WI38 (cell line): ENCODE data around the gene PIANP.
"Not testable (repeated sequence)": the region's sequence is repeated elsewhere in the genome, so short reads cannot be mapped to it uniquely, and the experiment has no call there.

Experiments used
- H3K4me3 ChIP-seq: 2 replicates; pipeline ENCODE4 v1.5.1; 2011; ENCODE audit warnings: low read depth, mild to moderate bottlenecking, control low read depth, low read length
- TF ChIP-seq, protein P1 (sequence below): IDR thresholded peaks from 2 replicates; pipeline ENCODE4 v1.5.1; 2012; ENCODE audit warnings: low read depth, mild to moderate bottlenecking, control low read depth, low read length

The PIANP gene

DNA sequence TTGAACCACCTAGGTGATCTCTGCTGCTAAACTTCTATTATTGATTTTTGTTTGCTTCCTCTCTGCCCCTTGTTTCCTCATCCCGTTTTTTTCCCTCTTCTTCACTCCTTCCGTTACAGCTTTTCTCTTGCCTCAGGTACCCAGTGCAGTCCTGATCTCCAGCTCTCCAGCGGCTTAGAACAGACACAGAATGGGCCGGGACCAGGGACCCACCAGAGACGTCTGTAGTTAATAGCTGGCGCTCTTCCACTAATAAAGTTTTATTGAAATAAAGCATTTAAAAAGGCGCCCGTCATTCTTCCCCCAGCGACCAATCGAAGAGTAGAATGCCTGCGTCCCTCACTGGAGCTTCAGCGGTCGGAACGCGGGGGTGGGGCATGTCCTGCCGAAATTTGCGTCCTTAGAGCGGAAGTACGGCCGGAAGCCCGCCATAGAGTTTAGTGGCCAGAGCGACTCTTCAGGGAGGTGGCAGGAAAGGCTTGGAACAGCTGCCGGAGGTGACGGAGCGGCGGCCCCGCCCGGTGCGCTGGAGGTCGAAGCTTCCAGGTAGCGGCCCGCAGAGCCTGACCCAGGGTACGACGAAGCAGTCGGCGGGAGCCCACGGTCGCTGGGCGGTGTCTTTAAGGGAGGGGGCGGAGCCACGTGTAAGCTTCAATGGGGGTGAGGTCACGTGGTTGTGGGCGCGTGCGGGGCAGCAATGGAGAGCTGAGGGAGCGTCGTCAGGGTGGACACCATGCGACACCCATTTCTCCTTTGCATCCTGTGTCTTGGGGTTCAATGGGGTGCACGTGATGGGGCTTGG, 23.2 kb upstream of the PIANP start, which contains the start of gene COPS7A:
TSS of gene COPS7A (plus strand) at position 440 of the 802 bp plus-strand sequence. CDS start 611 bp downstream, outside the sequence.
- TF ChIP-seq, protein P1, sequence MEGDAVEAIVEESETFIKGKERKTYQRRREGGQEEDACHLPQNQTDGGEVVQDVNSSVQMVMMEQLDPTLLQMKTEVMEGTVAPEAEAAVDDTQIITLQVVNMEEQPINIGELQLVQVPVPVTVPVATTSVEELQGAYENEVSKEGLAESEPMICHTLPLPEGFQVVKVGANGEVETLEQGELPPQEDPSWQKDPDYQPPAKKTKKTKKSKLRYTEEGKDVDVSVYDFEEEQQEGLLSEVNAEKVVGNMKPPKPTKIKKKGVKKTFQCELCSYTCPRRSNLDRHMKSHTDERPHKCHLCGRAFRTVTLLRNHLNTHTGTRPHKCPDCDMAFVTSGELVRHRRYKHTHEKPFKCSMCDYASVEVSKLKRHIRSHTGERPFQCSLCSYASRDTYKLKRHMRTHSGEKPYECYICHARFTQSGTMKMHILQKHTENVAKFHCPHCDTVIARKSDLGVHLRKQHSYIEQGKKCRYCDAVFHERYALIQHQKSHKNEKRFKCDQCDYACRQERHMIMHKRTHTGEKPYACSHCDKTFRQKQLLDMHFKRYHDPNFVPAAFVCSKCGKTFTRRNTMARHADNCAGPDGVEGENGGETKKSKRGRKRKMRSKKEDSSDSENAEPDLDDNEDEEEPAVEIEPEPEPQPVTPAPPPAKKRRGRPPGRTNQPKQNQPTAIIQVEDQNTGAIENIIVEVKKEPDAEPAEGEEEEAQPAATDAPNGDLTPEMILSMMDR: no peak
- peak within 1 kb of the TSS; percentile 71 for H3K4me3 ChIP-seq

DNA sequence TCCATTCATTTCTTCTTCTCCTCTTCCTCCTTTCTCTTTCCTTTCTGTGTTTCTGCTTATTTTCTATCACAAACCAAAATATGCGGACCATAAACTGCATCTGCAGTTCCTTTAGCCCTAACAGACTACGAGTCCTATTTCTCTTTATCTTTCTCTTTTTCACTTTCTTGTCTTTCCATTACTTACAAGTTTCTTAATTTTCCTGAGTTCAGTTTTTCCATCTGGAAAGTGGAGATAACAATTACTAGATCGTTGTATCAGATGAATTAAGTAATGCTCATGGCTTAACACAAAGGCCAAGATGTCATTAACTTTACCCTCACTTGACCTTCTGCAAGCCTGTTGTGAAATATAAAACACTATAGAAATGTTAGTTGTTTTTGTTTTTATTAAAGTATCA, 22.2 kb upstream of the PIANP start:
- no peak overlapping the region for H3K4me3 ChIP-seq
- TF ChIP-seq, protein P1: no peak

DNA sequence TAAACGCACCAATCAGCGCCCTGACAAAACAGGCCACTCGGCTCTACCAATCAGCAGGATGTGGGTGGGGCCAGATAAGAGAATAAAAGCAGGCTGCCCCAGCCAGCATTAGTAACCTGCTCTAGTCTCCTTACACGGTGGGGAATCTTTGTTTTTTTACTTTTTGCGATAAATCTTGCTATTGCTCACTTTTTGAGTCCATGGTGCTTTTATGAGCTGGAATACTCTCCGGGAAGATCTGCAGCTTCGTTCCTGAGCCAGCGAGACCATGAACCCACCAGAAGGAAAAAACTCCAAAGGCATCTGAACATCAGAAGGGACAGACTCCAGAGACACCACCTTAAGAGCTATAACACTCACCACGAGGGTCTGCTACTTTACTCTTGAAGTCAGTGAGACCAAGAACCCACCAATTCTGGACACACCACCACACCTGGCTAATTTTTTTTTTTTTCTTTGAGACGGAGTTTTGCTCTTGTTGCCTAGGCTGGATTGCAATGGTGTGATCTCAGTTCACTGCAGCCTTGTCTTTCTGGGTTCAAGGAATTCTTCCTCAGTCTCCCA, 16.3 kb upstream of the PIANP start:
- TF ChIP-seq, protein P1: no peak

DNA sequence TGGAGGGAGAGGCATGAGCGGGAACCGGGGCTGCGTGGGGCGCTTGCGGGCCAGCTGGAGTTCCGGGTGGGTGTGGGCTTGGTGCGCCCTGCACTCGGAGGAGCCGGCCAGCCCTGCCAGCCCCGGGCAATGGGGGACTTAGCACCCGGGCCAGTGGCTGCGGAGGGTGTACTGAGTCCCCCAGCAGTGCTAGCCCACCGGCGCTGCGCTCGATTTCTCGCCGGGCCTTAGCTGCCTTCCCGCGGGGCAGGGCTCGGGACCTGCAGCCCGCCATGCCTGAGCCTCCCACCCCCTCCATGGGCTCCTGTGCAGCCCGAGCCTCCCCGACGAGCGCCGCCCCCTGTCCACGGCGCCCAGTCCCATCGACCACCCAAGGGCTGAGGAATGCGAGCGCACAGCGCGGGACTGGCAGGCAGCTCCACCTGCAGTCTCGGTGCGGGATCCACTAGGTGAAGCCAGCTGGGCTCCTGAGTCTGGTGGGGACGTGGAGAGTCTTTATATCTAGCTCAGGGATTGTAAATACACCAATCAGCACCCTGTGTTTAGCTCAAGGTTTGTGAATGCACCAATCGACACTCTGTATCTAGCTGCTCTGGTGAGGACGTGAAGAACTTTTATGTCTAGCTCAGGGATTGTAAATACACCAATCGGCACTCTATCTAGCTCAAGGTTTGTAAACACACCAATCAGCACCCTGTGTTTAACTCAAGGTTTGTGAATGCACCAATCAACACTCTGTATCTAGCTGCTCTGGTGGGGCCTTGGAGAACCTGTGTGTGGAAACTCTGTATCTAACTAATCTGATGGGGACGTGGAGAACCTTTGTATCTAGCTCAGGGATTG, 15.6 kb upstream of the PIANP start:
- H3K4me3 ChIP-seq: not testable (repeated sequence)

More for the DNA sequence above, 16.3 kb upstream of the PIANP start:
- no peak overlapping the region for H3K4me3 ChIP-seq

DNA sequence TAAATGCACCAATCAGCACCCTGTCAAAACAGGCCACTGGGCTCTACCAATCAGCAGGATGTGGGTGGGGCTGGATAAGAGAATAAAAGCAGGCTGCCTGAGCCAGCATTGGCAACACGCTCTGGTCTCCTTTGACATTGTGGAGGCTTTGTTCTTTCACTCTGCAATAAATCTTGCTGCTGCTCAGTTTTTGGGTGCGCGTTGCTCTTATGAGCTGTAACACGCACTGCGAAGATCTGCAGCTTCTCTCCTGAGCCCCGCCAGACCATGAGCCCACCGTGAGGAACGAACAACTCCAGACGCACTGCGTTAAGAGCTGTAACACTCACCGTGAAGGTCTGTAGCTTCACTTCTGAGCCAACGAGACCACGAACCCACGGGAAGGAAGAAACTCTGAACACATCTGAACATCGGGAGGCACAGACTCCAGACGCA, 8.4 kb upstream of the PIANP start:
- TF ChIP-seq, protein P1: no peak
- no peak overlapping the region for H3K4me3 ChIP-seq

DNA sequence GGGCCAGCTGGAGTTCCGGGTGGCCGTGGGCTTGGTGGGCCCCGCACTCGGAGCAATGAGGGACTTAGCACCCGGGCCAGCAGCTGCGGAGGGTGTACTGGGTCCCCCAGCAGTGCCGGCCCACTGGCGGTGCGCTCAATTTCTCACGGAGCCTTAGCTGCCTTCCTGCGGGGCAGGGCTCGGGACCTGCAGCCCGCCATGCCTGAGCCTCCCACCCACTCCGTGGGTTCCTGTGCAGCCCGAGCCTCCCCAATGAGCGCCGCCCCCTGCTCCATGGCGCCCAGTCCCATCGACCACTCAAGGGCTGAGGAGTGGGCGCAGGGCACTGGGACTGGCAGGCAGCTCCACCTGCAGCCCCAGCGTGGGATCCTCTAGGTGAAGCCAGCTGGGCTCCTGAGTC, 7.7 kb upstream of the PIANP start:
- not testable (repeated sequence) for H3K4me3 ChIP-seq

DNA sequence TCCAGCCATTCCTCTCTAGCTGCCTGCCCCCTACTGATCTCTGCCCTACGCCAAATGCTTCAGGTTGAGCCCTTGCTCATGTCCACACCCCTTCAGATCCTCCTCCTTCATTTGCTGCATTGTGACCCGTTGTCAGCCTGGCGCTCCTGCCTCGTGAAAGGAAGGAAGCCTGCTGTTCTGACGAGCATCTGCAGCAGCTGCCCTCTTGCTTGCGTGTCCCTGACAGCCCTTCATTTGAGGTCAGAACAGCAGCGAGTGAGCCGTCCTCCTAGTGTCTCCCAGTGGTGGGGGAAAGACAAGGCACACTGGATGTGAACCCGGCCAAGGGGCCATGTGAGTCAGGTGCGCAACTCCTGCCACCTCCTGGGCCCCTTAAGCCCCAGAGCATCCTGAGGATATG, 3.0 kb upstream of the PIANP start:
- TF ChIP-seq, protein P1: no peak
- H3K4me3 ChIP-seq: no peak overlapping the region
